Activated gamma-delta T cell (primary cell): ENCODE results near the gene NUSAP1.
"Not testable (repeated sequence)": the region's sequence is repeated elsewhere in the genome, so short reads cannot be mapped to it uniquely, and the experiment has no call there.

Experiments
- DNase-seq: peaks from one replicate; lab custom pipeline; 2025; lab: John Stamatoyannopoulos, UW

Gene NUSAP1

DNA sequence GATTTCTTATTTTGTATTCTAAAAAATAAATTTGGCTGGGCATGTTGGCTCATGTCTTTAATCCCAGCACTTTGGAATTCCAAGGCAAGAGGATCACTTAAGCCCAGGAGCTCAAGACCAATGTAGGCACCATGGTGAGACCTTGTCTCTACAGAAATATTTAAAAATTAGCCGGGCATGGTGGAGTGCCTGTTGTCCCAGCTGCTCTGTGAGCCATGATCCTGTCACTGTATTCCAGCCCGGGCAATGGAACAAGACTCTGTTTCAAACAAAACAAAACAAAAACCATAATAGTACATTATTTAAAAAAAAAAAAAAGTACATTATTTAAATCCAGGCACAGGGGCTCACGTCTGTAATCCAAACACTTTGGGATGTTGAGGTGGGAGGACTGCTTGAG, 78.8 kb downstream of the NUSAP1 start:
- DNase-seq, result no peak

DNA sequence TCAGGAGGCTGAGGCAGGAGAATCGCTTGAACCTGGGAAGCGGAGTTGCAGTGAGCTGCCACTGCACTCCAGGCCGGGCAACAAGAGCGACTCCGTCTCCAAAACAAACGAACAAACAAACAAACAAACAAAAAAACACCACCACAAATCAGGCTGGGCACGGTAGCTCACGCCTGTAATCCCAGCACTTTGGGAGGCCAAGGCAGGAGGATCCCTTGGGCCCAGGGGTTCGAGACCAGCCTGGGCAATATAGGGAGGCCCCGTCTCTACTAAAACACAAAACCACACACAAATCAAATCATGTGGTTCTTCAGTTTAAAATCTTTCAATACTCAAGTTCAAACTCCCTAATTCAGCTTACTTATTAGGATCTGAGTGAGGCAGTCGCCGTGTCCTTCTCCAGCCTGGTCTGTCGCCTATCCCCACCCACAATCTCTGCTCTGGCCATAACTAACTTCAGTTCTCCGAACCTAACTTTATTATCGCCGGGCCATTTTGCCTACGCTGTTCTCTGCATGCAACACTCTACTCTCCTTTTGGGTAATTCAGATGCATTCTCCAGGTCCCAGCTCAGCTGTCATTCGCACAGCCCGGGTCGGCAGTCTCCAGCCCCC, 83.6 kb downstream of the NUSAP1 start:
- DNase-seq, result no peak

DNA sequence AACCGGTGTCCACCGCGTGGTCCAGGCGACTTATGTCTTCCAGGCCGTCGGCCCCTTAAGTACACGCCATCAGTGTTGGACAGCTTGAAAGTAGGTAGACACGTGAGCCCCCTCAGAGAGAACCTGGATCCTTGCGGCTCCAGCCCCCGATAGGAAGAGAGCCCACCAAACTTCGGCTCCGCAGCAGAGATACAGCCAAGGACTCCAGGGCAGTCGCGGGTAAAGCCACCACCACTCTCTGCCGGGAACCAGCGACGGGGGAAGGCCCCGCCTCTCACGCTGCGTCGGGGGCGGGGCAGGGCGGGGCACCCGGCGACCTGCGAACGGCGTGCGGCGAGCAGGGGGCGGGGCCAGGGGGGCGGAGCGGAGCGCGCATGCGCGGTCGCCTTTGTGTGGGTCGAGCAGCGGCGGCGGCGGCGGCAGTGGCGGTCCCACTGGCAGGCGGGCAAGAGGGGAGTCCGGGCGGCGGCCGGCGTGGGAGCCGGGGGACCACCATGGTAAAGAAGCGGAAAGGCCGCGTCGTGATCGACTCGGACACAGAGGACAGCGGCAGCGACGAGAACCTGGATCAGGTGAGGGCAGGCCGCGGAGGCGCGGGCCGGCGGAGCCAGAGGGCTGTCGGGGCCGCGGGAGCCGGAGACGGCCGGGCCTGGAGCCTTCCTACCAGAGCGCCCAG, 84.2 kb downstream of the NUSAP1 start, which contains the start of gene RTF1:
Gene RTF1, plus strand, starts transcription at position 354 of the 676 bp plus-strand sequence. Its CDS starts 21 bp downstream, at position 375.
- DNase-seq, result peak; percentile 96

DNA sequence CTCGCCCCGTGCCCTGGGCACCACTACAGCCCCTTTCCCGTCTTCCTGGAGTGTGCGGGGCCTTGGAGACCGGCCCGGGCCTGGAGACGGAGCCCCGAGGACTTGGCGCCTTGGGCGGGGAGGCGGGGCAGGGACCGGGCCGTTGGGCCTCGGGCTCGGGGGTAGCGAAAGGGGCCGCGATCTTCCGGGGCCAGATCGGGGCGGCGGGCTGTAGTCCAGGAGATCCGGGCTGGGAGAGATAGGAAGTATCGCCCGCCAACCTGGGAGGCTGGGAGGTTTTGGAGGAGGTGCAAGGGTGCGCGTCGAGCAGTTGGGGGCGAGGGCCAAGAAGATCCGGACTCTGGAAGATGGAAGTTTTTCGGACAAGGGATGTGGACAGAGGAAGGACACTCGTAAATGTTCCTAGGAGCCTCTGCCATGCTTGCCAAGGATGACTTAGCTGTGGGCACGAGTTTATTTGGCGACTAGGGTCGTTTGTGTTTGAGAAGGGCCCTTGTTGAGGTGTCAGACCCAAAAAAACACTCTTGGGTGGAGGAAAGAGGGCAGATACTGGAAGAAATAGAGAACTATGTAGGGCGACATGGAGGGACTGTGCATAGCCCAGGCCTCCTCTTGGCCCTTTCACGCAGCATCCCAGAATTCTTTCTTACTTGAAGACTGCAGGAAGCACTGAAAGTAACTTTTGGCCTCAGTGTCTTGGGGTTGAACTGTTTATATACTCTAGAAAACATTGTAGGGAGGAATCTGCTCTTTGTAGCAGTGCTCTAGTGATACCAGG, 84.9 kb downstream of the NUSAP1 start:
- DNase-seq, result peak; percentile 41

DNA sequence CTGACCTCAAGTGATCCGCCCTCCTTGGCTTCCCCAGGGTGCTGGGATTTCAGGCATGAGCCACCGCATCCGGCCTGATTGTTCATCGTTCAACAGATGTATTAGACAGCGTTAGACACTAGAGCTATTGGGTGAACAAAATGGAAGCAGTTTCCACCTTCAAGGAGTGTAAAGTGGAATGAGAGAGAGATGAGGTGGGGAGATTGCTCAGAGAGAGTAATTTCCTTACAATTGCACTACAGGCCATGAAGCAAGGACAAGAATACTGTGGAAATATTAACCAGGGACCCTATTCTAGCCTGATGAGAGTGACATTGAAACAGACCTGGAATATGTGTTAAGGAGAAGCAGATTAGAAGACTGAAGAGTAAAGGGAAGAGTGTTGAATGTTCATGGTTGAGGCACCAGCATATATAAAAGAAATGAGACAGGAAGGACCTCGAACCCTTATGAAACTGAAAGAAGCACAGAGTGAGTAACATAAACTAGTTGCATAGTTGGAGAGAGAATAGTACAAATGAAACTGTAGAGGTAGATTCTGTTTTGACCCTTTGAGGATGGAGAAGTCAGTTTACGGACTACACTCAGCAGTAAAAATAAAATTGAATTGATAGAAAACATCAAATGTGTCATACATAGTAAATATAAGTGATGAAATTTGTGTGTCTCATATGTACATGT, 91.4 kb downstream of the NUSAP1 start:
- no peak for DNase-seq

DNA sequence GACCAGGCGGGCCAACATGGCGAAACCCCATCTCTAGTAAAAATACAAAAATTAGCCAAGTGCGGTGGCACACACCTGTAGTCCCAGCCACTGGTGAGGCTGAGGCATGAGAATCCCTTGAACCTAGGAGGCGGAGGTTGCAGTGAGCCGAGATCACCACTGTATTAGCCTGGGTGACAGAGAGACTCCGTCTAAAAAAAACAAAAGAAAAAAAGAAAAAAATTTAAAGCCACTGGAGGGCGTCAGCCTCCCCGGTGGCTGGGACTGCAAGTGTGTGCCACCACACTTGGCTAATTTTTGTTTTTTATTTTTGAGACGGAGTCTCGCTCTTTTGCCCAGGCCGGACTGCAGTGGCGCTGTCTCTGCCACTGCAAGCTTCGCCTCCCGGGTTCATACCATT, 92.1 kb downstream of the NUSAP1 start:
- no peak for DNase-seq

DNA sequence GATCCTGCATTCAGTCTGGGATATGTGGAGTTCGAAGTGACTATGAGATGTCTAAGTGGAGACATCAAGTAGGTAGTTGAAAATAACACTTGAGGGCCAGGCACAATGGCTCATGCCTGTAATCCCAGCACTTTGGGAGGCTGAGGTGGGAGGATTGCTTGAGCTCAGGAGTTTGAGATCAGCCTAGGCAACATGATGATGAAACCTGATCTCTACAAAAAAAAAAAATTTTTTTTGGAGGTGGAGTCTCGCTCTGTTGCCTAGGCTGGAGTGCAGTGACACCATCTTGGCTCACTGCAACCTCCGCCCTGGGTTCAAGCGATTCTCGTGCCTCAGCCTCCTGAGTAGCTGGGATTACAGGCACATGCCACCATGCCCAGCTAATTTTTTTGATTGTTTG, 93.2 kb downstream of the NUSAP1 start:
- DNase-seq, result not testable (repeated sequence)

DNA sequence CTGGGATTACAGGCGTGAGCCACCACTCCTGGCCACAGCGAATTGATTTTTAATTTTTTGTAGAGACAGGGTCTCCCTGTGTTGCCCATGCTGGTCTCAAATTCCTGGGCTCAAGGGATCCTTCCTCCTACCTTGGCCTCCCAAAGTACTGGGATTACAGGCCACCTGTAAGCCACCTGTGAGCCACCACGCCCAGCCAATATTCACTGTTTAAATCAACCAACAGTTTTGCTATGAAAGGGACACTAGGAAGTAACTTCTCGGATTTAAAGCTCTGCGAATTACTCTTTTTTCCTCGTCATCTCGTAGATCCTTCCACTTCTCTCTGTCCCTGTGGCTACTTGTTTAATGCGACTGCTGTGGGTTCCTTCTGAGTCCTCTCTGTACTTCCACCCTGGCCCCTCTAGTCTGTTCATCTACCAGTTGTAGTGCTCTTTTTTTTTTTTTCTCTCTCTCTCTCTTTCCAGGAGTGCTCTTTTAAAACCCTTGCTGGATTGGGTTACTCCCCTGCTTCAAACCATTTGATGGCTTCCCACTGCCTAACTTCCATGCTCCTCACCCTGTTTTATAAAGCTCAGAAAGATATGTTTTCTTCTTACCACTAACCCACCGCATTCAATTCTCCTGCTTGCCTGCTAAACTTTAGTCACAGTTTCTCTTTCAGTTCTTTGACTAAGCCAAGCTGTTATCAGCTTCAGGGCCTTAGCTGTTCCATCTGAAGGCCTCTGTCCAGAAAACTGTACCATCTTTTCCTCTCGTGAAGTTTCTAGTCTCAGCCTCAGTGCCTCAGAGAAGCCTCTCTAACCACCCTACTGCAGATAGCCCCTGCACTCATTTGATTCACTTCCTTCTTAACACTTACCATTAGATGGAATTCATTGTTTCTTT, 96.6 kb downstream of the NUSAP1 start:
- no peak for DNase-seq
